Heart left ventricle (tissue), 13 donors: ENCODE data around the gene SPTBN1.

ENCODE experiments used
- POLR2A ChIP-seq, 2 donors: fragments of 450-650 bp; IDR thresholded peaks; one replicate each; pipeline ENCODE4 v1.6.1; 2017; ENCODE audit warnings: antibody characterized with exemption in 2 of 2, mild to moderate bottlenecking in 2 of 2, moderate library complexity in 2 of 2
- TF ChIP-seq, protein P1 (sequence below), 12 donors: fragments of 200-600 bp; sonication (generic) in 4 of 12; IDR thresholded peaks; one replicate each; pipeline versions ENCODE4 v1.5.0 to v1.8.0; 2018 to 2022; ENCODE audit warnings: antibody characterized with exemption in 12 of 12, mild to moderate bottlenecking in 5 of 12
- donor health status: ischemic (EF 13 %, LVEDD 7.1; RV severe dilation, severe dysfunction).
- donor health status: DM: no; HTN: yes; CAD: no.
- donor health status: DM: no; HTN: no; CAD: no.
- donor health status: ischemic (EF 25% LVEDD 6.9; RV normal size, moderate dysfunction).
- donor health status: ischemic (EF 25% LVEDD 5.7; RV mildly dilated, moderate dysfunction).
- donor health status: ischemic (EF 35%, LVEDD 5.7; RV mildly dilated, moderate dysfunction).
- donor health status: nonischemic (EF 11% LVEDD 7.7; RV severe dilation, severe dysfunction).
- donor health status: DM: yes; HTN: yes; CAD: no.
- donor health status: PGD.
- donor health status: ischemic (EF 29% LVEDD 5.4; RV normal size, mild dysfunction).
- donor health status: nonischemic (EF 23%, LVEDD 6.1; RV moderate dilation, normal function).

DNA sequence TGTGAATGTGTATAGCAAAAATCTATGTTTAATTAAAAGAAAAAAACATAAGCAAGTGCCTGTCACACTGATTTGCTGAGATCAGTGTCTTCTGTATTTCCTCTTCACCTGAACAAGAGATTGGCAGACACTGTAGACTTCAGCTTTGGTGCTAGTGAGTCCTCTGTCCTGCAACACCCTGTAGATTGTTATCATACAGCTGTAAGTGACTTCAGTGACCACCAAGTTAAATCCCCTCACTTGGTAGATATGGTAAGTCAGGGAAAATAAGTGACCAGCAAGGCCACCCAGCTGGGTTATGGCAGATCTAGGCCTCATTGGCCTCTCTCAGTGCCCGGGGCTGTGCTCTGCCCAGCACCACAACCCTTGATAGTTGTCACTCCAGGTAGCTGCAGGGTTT is 147.7 kb downstream of the SPTBN1 start:
- TF ChIP-seq, protein P1, sequence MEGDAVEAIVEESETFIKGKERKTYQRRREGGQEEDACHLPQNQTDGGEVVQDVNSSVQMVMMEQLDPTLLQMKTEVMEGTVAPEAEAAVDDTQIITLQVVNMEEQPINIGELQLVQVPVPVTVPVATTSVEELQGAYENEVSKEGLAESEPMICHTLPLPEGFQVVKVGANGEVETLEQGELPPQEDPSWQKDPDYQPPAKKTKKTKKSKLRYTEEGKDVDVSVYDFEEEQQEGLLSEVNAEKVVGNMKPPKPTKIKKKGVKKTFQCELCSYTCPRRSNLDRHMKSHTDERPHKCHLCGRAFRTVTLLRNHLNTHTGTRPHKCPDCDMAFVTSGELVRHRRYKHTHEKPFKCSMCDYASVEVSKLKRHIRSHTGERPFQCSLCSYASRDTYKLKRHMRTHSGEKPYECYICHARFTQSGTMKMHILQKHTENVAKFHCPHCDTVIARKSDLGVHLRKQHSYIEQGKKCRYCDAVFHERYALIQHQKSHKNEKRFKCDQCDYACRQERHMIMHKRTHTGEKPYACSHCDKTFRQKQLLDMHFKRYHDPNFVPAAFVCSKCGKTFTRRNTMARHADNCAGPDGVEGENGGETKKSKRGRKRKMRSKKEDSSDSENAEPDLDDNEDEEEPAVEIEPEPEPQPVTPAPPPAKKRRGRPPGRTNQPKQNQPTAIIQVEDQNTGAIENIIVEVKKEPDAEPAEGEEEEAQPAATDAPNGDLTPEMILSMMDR (IDR thresholded peaks at IDR 0.05) = no peak
- TF ChIP-seq POLR2A (IDR thresholded peaks at IDR 0.05) = no peak
